ENCODE results near the gene ASTN2. TPM values are rescaled to one million over a fixed set of nuclear protein-coding genes. Genes with fewer than 3 reads are reported as not detected.

Gene ASTN2
- total RNA-seq, 1 experiment from 2014 or later = 11.5 TPM

DNA sequence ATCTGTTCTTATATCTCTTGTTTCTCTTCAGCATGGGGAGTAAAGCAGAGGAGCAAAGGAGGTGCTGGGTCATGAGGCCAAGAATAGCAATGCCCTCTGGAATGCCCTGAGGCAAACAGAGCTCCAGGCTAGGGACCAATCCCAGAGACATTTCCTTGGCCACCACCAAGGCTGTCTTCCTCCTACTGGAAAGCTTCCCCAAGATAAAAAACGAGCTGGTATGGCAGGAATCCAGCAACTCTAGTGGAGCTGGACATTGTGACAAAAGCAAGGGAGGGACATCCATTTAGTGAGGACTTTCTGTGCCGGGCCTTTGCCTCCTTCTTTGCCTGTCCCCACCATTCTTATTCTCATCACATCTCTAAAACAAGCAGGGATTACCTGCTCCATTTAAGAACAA is 161.6 kb downstream of the ASTN2 start:
- DNase-seq (ENCODE audit: extremely low read depth, low read depth) = no peak

DNA sequence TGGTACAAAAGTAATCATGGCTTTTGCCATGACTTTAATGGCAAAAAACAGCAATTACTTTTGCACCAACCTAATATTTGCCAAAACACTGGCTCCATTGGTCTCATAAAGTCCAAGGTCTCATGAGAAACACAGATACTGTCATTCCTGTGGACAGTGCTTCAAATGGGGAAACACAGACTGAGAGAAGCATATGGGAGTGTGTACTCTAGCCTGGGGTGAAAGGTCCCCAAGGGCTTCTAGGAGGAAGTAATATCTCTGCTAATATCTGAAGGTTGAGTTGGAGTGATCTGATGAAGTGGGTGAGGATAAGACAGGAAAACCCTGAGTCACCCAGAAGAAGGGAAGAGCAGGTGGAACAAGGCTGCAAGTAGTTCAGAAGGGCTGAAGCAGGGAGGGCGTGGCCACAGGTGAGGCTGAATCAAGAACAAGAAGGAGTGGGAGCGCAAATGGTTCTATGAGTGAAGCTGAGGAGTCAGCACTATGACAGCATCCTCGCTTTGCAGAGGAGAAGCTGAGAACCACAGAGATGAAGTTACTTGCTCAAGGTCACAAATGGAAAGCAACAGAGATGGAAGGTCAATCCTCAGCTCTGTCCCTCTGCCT is 164.1 kb downstream of the ASTN2 start:
- no peak for DNase-seq (ENCODE audit: extremely low read depth, low read depth)

DNA sequence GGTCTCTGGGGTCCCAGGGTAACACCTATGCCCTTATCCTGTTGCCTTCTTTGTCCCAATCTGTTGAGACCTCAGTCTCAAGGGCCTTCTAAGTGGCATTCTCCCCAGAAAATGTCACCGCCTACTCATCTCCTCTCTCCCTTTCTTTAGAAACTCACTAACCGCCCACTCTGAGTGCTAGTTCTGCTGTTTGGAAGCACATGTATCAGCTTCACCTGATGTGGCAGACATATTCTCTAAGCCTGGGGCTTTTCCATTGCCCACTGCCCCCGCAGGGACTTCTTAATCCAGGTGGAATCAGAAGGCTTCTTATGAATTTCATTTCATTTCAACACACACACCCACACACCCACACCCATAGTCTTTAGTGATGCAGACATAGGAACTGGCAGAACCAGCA is 165.1 kb downstream of the ASTN2 start:
- no peak for DNase-seq (ENCODE audit: extremely low read depth, low read depth)

DNA sequence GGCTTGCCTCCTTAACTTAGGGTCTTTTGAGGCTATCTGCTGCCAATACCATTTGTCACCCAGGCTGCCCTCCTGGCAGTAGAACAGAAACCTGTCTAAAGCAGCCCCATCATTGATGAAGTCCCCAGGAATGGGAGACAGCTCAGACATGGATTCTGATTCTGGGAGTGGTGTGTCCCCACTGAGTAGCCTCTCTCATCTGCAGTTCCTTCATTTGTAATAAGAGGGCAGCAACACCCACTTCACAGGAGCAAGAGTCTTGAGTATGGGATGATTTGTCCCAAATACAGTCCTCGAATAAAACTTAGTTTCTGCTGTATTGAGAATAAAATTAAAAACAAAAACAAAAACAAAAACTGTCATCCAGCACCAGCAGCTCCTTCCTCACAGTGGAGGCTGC is 167.6 kb downstream of the ASTN2 start:
- peak; percentile 8 for DNase-seq (ENCODE audit: extremely low read depth, low read depth)

DNA sequence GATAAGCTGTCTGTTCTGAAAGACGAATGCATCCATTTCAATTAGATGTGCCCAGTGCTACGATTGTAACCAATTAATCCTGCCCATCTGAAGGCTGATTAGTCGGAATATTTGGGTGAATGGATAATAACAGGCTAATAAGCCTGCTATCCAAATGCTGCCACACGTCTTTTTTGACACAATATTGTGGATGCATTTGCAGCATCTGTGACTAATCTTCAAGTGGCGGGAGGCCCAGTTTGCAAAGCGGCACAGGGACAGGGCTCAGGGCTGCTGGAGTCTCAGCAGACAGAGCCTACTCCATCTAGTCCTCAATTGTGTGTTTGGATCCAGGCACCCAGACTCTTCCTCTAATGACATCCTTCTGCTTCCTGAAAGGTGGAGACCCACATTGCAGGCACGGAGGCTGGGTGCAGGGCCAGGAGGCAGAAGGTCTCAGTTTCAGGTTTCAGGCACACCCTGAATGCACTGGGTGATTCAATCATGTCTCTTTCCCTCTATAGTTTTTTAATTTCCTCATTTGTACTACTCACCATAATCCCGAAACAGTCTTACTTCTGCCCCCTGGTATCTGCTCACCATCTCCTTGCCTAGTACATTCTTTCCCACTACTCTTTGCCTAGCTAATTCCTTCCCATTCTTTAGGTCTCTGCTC is 169.6 kb downstream of the ASTN2 start:
- no peak for DNase-seq (ENCODE audit: extremely low read depth, low read depth)

DNA sequence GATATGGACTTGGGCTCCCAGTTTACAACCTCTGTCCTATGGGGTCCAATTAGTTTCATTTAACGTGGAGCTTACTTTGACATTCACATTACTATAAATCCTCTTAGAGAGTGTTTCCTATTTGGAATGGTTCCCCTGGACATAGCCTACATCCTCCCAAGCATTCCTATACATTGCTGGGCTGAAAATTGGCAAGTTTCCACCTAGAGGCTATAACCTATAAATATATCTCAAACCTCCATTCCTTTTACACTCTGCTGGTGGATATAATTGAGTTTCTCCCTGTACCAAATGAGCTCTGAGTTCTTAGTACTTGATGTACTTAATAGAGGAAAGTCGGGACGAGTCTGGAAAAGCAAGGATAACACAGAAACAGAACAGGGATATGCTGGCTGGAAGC is 172.8 kb downstream of the ASTN2 start:
- DNase-seq (ENCODE audit: extremely low read depth, low read depth) = no peak

DNA sequence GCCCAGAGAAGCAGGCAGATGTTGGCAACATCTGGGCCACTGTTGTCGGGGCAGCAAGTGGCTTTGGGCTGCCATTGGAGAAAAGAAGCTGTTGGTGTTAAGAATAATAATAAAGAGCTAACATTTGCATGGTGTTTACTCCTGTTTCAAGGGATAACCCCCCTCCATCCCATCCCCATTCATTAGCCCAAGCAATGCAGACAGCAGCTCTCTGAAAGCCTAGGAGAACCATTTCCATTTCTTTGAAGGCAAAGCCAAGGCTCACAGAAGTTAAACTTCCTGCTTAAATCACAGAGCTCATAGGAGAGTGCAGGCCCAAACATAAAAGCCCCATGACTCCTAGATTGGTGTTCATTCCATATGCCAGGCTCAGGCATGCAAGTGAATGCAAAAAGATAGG is 175.4 kb downstream of the ASTN2 start:
- DNase-seq (ENCODE audit: extremely low read depth, low read depth) = no peak

DNA sequence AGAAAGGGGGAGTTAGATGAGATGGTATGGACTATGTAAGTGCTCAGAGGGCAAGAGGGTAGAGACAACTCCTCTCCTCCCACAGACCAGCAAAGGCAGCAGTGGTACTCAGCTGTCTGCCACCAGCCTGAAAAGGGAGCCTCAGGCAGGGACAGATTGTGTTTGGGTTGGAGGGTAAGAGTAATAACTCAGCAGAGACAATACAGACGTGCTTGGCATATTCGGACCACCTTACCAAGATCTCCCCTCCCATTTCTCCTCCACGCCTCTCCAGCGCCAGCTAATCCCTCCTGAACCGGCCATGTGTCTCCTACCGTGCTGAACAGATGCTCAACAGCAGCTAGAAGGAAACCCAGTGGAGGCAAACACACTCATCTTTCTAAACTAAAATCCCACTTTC is 180.8 kb downstream of the ASTN2 start:
- no peak for DNase-seq (ENCODE audit: extremely low read depth, low read depth)

DNA sequence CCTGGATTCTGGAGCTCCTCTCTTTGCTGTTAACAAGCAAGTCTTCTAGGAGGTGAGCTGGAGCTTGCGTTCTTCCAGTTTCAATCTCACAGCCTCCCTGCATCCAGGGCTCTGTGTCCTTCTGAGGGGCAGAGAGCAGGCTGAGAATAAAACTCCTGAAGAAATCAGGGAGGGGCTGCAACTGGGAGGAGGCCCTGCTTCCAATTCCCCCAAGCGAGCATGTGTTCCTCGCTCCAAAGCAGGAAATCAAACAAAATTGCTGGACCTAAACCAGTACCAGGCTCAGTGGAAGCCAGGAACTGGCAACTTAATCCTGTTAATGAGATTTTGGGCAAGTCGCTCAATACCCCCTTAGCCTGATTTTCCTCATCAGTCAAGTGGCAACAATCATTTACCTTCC is 181.8 kb downstream of the ASTN2 start:
- no peak for DNase-seq (ENCODE audit: extremely low read depth, low read depth)

DNA sequence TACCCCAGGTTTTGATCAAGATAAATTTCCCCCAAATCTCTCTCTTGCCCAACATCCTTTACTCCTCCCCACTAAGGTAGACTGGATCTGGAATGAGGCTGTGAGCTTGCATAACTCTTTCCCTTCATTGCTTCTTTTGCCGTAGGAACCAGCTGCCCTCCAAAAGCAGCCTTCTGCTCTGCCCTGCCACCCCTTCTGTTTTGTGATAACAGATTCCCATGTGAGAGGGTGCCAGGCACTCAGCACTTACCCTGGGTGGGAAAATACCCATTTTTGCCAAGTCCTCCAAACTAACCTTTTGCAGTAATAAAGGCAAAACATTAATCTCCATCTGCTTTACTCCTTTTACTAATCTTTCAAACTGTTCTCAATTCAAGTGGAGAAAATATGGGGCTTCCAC is 182.6 kb downstream of the ASTN2 start:
- no peak for DNase-seq (ENCODE audit: extremely low read depth, low read depth)

DNA sequence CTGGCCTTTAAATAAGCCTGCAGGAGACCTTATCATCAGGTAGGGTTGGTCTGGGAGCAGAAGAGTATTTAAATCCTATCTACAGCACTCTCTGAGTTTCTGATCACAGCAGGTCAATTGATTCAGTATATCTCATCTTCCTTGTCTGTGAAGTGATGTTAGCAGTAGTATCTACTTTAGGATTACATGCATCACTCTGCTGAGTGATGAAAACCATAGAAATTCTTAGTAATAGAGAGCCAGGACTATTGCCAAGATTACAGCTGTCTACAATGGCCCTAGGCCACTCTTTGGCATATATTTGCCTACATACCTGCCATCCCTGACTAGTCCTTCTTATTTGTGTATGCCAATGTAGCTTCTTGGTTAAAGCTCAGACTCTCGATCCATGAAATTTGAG is 183.8 kb downstream of the ASTN2 start:
- DNase-seq (ENCODE audit: extremely low read depth, low read depth) = no peak

DNA sequence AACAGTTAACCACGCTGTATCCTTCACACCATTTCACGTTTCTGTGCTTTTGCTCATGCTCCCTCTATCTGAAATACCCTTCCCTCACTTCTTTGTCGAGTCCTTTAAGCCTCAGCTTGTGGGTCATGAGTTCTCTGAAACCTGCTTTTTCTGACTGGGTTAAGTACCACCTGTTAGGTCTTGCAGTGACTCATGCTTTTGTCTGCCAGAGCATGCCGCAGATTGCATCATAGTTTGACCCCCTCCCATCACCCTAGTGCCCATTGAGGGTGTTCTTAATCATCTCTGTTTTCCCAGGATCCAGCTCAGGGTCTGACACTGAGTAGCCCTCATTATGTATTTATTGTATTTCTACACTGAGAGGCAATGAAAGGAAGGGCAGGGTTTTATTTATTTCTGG is 190.2 kb downstream of the ASTN2 start:
- DNase-seq (ENCODE audit: extremely low read depth, low read depth) = no peak

DNA sequence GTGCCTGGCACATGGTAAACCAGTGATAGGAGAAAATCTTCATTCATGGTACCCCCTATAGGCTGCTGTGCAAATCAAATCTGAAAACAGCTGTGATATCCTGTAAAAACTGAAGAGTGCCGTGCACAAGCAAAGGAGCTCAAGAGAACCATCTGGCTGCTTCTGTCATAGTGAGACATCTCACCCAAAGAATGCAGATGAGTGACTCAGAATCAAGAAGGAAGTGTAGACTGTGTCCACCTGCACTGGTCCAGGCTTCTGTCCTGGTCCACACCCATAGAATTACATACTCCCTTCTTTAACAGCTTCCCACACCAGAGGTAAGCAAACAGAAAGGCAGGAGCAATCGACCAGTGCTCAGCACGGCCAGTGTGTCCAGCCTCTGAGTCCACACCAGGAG is 195.9 kb downstream of the ASTN2 start:
- no peak for DNase-seq (ENCODE audit: extremely low read depth, low read depth)

DNA sequence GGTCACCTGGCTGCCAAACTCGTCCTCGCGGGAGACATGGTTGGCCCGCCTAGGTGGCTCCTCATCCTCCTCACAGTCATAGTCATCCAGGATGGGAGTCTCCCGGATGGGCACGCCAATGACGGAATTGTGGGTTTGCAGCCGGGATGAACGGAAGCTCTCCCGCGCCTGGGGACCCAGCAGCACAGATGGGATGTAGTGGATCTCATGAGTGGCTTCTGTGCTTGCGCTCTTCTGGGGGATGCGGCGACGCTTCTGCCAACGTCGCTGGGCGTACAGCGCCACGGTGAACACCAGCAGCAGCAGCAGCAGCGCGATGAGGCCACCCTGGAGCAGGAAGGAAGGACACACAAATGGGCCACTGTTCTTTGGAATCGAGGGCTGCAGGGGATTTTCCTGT is 200.4 kb downstream of the ASTN2 start:
- DNase-seq (ENCODE audit: extremely low read depth, low read depth) = no peak

DNA sequence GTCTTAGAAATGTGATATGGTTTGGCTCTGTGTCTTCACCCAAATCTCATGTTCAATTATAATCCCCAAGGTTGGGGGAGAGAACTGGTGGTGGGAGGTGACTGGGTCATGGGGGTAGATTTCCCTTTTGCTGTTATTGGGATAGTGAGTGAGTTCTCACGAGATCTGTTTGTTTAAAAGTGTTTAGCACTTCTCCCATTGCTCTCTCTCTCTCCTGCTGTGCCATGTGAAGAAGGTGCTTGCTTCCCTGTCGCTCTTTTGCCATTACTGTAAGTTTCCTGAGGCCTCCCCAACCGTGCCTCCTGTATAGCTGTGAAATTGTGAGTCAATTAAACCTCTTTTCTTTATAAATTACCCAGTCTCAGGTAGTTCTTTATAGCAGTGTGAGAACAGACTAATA is 203.6 kb downstream of the ASTN2 start:
- no peak for DNase-seq (ENCODE audit: extremely low read depth, low read depth)

DNA sequence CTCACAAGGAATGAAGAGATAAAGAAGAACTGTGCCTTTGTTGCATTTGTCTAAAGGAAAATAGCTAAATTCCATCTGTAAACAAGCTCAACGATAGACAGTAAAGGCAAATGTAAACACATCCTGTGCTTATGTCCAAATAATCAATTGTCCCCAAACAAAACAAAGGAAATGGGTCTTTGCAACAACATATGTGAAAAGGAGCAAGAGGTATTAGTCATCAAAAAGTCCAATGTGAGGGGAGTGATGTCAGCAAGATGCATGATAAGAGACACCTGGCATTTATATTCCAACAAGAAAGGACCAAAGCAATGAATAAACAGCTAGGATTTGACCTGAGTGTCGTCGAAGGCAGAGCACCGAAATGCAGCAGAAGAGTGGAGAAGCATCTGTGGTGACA is 209.1 kb downstream of the ASTN2 start:
- no peak for DNase-seq (ENCODE audit: extremely low read depth, low read depth)

DNA sequence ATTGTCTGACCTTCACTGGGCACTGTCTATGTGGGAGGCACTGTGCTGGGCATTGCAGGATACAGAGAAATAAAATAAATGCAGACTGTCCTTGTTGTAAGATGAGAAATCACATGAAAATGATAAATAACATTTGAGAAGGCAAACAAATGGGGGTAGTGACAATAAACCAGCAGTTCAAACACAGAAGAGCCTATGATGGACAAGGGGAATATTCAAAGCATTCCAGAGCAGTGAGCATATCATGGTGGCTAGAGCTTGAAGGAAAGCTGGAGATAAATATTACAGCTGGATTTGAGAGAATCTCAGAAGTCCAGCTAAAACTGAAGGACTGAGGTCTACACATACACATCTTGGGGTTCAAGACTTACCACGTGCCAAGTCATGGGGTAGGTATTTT is 209.9 kb downstream of the ASTN2 start:
- no peak for DNase-seq (ENCODE audit: extremely low read depth, low read depth)

DNA sequence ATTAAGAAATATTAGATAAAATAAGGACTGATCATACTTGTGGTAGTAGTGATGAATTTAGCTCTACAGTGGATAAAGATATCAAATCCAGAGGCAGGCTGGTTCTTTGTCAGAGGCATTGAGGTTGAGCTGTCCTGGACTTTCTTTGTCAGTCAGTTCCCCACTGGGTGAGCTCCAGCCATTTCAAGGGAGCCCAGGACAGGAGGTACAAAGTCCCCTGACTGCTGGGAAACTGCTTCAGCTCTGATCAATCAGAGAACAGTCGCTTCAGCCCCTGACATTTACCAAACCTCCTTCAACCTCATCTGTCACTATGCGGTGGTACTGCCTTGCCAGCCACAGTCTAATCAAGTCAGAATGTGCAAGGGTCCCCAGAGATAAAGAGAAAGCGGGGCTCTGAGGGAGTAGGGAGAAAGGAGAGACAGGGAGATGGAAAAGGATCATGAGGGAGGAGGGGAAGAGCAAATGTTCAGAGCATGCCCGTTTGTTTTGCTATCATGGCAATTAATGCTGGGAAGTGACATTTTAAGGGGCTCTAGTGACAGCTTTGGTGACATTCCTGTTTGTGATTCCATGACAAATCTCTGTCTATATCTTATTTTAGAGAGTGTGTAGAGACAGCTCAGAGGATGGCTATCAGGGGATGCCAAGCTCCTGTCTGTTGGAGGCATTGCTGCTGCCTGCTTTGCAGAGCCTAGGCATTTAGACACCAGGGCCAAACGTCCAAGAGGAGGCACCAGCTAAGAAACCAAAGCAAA is 223.2 kb downstream of the ASTN2 start:
- no peak for DNase-seq (ENCODE audit: extremely low read depth, low read depth)

DNA sequence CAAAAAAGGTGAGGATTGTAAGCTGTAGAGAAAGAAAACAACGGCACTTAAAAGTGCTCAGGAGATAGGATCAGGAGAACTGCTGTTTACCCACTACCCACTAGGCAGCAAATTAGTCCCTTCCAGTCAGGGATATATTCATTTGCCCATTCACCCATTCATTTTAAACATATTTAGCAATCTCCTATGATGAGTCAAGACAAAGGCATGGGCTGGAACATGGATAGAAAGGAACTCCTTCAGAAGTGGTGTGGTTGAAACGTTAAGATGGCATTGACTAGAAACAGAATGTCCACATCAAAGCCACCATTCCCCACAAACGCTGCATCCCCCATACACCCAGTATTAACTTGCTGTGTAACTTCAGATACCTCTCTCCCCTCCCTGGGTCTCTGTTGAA is 225.7 kb downstream of the ASTN2 start:
- no peak for DNase-seq (ENCODE audit: extremely low read depth, low read depth)

DNA sequence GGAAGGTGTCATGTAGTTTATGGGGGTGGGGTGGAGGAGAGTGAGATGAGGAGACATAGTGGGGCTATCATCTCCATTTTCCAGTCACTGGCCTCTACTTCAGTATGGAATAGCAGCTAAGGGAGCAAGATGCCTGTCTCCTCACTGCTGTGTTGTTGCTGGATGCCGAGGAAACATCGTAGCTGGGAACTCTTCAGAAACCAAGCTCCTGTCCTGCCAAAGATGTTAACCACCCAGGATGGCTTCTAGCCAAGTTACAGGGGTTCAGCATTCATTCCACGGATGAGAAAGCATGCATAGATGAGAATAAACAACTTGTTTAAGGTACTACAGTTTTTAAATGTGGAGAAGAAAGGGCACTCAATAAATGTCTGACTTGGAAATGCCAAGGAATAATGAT is 226.5 kb downstream of the ASTN2 start:
- no peak for DNase-seq (ENCODE audit: extremely low read depth, low read depth)

DNA sequence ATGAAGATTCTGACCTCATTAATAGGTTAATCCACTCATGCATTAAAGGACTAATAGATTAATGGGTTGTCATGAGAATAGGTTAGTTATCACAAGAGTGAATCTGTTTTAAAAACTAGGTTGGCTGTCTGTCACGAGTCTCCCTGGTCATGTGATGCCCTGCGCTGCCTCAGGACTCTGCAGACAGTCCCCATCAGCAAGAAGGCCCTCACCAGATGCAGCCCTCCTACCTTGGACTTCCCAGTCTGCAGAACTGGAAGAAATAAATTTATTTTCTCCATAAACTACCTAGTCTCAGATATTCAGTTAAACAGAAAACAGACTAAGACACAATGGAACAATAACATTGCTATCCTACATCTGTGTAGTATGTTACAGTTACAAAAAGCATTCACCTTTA is 227.4 kb downstream of the ASTN2 start:
- DNase-seq (ENCODE audit: extremely low read depth, low read depth) = no peak

DNA sequence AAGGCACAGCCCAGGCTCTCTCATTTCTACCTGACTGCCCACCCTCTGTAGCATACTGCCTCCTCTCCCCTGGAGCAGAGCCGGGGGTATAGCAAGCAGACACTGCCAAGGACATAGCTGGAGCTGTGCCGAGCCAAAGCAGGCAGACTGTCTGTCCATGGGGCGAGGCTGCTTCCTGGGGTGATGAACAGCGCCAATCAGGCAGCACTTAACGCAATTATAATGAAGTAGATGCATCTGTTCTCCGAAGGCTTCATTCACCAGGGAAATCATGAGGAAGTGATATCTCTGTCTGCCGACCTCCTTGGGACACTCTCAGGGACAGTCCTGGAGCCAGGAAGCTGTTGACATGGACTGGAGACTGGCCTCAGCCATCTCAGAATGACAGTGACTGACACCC is 230.7 kb downstream of the ASTN2 start:
- DNase-seq (ENCODE audit: extremely low read depth, low read depth) = no peak
